OCI-M2 (cell line): Measurements from ENCODE around the gene CLDN5.

Source experiments
- DNase-seq: peaks from one replicate; lab custom pipeline; 2025; ENCODE audit not compliant: unreplicated experiment; lab: John Stamatoyannopoulos, UW

CLDN5 gene

DNA sequence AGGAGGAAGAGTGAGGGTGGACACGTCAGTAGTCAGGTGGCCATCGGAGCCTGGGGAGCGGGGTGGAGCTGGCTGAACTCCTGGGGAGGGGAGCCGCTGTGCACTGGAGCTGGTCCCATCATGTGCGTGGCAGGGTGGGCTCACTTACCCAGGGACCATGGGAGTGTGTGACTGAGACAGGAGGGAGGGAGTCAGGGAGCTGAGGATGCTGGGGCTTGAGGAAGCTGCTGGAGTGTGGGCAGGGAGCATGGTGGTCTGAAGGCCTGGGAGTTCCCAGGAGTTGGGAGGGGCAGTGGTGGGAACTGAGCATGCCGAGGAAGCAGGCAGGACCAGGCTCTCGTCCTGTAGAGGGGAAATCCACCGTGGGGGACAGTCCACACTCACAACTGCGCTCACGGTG is 18.0 kb downstream of the CLDN5 start:
- DNase-seq, result no peak

DNA sequence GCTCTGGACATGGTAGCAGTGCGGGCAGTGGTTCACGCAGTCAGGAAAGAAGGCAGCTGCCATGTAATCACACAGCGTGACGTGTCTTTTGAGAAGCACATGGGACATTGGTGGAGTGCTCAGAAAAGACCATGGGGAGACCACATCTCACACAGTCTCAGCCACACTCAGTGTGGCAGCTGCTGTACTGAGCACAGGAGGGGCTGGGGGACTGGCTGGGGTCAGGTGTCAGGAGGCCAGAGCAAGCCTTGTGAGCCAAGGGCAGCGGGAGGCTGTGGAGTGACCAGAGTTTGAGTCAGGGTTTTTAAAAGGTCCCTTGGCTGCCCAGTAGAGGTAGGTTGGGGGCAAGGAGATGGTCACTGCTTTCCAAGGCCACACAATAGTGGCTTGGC is 18.5 kb downstream of the CLDN5 start:
- DNase-seq, result no peak

DNA sequence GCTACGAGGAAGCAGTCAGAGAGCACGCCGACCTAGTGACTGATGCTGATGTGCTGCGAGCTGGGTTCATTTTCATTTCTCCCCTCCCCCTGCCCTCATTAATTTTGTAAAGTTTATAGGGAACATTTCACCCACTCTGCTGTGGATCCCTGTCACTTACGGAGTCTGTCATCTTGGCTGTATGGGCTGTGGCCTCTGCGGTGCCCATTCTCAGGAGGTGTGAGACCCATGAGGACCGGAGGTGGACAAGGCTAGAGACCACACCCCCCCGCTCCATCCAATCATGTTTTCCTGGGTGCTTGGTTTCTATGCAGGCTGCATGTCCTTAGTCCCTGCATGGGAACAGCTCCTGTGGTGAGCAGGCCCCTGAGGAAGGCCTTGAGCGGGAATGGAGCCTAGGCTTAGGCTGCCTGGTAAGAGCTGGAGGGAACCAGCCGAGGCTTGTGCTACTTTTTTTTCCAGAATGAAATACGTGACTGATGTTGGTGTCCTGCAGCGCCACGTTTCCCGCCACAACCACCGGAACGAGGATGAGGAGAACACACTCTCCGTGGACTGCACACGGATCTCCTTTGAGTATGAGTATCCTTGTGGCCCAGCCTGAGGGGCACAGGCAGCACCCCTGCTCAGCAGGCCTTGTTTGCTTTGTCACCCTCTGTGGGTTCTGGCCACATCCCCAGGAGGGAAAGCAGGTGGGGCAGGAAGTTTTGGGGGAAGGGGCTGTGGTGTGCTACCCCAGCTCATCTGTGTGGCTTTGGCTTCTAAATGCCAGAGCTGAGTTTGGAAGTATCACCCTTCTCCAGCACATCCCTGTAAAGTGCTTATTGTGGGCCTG is 19.1 kb downstream of the CLDN5 start:
- DNase-seq, result no peak

DNA sequence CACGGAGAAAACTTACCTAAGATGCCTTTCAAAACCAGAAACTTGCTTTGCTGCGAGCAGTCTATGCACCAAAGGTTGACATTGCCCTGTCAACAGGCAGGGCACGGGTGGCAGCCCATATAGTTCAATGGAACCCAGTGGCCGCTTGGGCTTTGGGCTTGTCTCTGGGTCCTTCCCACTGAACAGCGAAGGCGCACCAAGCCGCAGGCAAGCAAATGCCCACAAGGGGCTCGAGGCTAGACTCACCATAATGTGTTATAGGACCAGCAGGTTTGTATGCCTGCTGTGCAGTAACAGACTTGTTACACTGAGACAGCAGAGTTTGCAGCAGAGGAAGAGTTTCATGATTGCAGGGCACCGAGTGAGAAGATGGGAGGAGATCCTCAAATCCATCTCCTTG is 20.3 kb downstream of the CLDN5 start:
- DNase-seq, result no peak

DNA sequence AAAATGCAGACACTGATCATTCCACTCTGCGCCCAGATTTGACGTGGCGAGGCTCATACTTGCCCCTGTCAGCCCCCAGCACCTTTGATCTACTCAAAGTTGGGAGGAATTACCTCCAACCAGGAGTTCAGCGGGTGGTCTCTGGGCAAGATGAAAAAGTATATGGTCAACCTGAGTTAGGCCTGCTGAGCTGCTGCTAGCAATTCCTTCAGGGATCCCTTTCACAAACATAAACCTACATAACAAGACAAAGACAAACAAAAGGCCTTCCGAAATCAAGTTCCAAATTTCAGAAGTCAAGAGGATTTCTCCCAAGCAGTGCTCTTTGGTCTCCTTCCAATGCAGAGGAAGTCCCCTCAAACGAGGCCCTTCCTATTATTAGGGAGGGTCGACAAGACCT is 20.8 kb downstream of the CLDN5 start:
- no peak for DNase-seq

DNA sequence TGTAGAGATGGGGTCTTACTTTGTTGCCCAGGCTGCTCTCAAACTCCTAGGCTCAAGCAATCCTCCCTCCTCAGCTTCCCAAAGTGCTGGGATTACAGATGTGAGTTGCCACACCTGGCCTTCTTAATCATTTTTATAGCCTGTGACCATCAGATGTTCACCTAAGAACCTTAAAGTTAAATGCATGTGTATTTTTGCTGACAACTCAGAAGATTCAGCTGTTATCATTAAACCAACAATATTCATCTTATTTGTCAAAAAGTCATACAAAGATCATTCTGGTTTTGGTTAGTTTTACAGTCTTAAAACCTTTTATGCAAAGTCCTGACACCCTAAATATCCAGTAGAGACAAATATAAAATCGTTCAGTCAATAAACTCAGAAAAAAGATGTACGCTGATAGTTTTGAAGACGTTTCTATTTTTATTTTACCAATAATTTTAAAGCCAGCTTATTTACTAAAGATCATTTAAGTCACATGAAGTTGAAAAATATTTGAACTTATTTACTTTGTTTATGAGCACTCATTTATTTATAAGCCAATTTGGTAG is 22.2 kb downstream of the CLDN5 start:
- no peak for DNase-seq

DNA sequence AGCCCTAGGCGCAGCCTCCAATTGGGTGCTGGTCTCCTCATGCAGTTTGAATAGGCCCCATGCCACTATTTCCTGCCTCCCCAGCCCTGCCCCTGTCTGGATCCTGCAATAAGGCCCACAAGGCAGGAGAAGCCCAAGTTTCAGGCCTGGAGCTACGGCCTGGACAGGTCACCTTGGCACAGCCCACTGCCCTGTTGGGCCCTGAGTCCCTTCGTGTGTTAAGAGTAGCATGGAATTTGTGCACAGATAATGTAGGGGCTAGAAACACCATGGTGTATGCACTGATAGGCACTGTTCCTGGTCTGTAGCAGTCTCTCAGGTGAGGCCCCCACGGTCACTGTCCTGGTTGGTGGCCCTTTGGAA is 24.3 kb downstream of the CLDN5 start:
- DNase-seq, result no peak

DNA sequence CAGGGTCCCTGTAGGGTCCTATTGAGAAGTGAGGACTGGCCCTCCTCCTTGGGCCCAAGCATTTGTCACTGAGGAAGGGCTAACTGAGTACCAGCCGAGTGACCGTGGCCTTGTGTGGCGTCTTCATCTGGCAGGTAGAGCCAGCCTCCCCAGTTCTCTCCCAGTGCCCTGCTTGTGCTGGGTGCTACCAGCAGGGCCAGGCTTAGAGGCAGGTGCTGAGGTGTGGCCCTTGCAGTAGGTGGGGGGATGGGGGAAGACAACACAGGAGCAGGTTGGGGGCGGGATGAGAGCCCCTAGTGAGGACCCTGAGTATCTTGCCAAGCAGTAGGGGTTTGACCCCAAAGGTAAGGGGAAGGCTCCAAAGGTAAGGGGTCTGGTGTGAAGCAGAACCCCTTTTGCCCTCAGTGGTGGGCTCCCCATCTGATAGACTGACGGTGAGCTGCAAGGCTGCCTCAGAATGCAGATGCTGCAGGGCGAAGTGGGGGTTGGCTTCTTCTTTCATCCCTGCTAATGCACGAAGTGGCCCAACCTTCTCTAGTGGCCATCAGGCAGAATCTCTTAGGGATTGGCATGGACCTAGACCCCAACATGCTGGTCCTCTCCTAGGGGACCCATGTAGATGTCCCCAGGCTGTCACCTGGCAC is 24.9 kb downstream of the CLDN5 start:
- no peak for DNase-seq

DNA sequence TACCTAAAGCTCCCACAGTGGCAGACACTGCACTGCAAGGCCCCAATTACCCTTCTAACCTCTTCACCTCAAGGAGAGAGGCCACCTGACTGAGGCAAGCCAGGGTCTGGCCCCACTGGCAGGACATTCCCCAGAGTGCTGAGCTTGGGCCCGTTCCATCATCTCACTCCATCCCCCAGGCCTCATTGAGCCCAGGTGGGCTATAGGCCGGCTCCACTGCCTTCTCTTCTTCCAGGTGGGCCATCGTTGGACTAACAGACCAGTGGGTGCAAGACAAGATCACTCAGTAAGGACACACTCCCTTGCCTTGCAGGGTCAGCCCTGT is 25.4 kb downstream of the CLDN5 start:
- no peak for DNase-seq

DNA sequence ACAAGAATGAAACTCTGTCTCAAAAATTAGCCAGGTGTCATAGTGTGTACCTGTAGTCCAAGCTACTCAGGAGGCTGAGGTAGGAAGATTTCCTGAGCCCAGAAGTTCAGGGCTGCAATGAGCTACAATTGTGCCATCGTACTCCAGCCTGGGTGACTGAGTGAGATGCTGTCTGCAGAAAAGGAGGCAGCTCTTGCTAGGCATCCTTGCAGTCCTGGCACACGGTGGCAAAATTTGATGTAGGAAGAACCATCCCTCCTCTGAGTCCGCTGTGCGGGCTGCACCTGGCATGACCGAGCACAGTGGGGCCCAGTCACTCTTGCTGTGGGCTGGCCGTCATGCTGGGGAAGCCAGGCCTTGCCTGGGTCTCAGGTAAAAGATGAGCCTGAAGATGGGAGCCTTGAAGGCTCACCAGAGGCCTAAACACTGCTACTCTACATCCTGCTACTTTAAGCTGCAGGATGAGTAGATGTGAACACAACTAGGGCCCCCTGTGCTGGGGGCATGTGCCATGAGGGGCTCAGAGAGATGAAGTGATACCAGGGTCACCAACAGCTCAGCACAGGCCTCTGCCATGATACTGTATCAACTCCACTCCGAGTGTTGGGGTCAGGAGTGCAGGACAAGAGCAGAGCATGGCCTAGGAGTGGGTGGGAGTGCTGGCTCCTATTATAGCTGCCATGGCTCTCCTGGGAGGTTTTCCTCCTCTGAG is 25.9 kb downstream of the CLDN5 start:
- DNase-seq, result no peak

DNA sequence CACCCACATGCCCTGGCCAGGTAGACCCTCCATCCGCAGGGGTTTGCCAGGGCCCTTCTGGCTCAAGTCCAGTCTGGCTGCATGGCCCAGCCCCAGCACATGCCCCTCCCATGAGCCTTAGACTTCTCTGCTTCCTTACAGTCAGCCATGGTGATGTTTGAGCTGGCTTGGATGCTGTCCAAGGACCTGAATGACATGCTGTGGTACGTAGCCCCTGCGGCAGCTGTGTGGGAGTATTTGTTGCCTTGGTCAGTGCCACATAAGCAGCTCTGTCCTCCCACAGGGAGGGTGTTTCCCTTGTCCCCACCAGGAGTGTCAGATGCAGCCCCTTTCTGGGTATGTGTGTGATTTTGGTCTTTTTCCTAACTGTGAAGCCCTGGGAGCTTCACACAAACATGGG is 27.0 kb downstream of the CLDN5 start:
- DNase-seq, result no peak

DNA sequence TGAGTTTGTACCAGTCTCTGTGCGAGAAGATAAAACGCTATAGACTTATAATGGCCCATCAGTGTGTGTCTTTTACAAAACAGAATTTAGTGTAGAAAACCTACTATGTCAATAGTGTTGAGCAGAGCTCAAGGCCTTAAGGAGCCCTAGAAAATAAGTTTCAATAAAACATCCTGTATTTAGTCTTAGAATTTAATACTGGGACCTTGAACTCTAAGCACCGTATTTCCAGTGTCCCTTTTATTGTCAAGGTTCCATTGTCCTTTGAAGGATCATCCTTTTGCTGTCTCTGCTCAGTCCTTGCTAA is 27.9 kb downstream of the CLDN5 start:
- DNase-seq, result no peak

DNA sequence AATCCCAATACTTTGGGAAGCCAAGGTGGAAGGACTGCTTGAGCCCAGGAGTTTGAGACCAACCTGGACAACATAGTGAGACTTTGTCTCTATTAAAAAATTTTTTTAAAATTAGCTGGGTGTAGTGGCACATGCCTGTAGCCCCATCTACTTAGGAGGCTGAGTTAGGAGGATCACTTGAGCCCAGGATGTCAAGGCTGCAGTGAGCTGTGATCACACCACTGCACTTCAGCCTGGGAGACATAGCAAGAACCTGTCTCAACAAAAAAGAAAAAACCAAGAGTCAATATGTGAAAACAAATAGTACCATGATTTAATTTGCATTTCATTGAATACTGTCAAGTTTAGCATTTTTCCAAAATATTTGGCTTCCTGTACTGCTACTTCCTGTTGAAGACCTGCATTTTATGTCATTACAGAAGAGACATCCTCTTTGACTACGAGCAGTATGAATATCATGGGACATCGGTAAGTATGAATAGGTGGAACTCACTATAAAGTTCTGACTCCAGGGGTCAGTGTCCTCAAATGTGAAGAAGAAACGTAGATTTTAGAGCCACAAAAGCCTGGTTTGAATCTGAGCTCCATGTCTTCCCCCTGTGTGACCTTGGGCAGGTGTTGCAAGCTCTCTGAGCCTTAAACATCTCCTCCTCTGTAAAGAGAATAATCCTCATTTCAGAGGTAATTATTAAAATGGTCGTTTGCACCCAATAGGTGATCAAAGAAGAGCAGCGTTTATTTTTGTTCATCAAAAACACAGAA is 28.5 kb downstream of the CLDN5 start:
- DNase-seq, result no peak

DNA sequence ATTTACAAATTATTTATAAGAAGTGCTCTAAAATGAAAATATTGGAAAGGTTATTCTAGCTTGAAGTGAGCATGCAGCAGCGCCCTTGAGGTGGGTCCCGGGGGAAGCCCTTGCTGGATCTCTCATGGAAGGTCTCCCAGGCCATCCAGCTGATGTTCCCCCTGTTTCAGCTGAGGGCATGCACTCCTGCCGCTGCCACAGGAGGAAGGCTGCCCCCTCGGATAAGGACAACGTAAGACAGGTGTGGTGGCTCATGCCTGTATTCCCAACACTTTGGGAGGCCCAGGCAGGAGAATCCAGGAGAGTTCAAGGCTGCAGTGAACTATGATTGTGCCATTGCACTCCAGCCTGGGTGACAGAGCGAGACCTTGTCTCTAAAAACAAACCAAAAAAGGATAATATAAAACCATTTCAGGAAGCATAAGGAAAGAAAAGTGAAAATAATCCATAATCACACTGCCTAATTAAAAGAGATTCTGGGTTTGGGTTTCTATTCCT is 29.5 kb downstream of the CLDN5 start:
- no peak for DNase-seq

DNA sequence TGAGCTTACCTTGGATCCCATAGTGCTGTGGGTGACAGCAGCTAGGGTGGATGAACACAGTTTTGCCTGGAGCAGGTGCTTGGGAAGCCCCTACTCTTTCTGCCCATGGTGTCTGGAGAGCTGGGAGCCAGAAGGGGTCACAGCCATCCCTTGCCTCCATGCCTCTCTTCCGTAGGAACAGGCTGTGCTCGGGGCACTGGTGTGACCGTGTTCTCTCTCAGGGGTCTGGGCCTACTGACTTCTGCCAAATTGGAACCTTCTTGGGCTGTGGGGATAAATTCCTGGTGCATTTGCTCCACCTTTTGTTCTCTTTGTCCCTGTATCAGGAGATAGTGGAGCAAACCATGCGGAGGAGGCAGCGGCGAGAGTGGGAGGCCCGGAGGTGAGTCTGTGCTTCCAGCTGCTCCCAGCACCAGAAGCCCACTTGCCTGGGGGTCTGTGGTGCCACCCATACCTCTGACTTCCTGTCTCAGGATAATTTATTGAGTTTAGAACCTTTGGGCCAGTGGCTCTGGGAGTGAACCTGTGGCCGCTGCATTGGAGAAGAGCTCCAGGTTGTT is 30.1 kb downstream of the CLDN5 start:
- no peak for DNase-seq

DNA sequence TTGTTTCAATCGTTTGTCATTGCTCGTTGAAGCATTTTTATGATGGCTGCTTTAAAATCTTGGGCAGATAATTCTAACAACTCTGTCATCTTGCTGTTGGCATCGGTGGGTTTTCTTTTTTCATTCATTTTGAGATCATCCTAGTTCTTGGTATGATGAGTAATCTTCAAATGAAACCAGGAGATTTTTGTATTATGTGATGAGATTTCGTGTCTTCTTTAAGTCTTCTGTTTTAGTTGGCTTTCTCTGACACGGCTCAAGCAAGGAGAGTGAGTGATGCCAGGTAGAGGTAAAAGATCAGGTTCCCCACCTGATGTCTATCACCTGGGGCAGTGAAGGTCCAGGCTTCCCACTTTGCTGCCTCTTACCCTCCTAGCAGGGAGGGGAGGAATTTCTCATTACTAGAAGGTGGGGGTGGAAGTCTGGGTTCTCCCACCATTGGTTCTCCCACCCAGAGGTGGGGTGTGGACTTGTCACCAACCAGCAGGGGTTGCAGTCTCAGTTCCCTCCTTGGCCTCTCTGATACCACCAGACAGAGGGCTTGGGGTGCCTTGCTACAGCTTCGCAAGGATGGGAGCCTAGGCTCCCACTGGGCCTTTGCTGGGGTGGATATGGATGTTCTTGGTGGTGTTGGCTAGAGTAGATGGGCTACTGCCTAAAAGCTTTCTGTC is 31.6 kb downstream of the CLDN5 start:
- no peak for DNase-seq

DNA sequence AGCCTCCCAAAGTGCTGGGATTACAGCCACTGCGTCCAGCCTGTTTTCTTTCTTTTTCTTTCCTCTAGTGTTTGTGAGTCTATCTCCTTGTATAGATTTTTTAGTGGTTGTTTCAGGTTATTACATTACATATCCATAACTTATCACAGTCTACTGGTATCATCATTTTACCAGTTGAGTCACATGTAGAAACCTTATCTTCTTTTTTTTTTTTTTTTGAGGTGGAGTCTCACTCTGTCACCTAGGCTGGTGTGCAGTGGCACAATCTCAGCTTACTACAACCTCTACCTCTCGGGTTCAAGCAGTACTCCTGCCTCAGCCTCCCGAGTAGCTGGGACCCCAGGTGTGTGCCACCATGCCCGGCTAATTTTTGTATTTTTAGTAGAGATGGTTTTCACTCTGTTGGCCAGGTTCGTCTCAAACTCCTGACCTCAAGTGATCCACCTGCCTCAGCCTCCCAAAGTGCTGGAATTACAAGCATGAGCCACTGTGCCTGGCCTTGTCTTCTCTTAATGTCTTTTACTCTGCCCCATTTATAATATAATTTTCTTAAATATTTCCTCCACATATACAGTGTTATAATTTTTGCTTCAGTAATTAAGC is 33.5 kb downstream of the CLDN5 start:
- no peak for DNase-seq

DNA sequence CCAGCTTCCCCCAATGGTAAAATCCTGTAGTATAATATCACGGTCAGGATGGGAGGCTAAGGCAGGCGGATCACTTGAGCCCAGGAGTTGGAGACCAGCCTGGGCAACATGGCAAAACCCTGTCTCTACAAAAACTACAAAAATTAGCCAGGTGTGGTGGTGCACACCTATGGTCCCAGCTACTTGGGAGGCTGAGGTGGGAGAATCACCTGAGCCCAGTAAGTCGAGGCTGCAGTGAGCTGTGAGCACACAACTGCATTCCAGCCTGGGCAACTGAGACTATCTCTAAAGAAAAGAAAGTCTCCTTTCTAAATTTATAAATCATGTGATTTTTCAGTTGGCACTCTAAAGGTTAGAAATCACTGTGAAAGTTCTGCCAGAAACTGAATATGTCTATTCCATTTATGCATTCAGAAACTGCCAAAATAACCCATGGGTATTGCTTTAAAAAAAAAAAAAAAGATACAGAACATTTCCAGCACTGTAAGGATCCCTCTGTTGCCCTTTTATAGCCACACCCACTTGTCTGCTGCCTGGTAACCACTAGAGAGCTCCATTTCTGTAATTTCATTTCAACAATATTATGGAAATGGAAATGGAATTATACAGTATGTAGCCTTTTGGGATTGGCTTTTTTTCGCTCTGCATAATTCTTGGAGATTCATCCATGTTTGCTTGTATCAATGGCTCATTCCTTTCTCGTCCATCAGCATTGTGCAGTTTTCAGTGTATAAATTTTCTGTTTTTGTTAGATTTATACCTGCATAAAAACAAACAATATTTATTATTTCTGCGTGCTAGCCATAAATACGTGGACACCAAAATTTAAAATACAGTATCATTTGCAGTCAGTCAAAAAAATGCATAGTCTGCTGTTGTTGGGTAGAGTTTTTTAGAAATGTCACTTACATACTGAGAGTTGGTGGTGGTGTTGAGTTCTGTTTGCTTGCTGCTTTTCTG is 35.0 kb downstream of the CLDN5 start:
- DNase-seq, result no peak

DNA sequence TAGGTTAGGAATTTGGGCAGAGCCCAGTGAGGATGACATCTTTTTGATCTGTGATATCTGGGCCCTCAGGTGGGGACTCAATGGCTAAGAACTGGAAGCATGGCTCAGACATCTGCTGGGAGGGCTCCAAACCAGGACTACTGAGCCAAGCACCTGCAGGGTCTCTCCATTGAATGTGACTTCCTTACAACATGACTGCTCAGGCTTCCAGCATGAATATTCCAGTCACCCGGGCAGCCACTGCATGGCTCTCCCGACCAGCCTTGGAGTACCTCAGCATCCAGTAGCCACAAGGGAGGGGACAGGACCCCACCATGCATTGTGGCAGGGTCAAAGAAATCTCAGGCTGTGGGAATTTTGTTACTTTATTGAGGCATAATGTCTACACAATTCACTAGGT is 35.9 kb downstream of the CLDN5 start:
- no peak for DNase-seq
